ENCODE measurements around the gene RFFL.
"Not testable (repeated sequence)": the region's sequence is repeated elsewhere in the genome, so short reads cannot be mapped to it uniquely, and the experiment has no call there.

The RFFL gene

GRCh38 chr17:35048685-35049379 lies 14.7 kb downstream of the RFFL start:
- no peak for DNase-seq (ENCODE audit: low read depth, low spot score)

- peak; percentile 34 for DNase-seq (ENCODE audit: low read depth, low spot score)
Measured at GRCh38 chr17:35046740-35047283, 16.7 kb downstream of the RFFL start.

- DNase-seq (ENCODE audit: low read depth, low spot score) = no peak
Measured at GRCh38 chr17:35046245-35046644, 17.3 kb downstream of the RFFL start.

- not testable (repeated sequence) for DNase-seq (ENCODE audit: low read depth, low spot score)
Measured at GRCh38 chr17:35045458-35045979, 18.0 kb downstream of the RFFL start.

- DNase-seq (ENCODE audit: low read depth, low spot score) = no peak
Measured at GRCh38 chr17:35044181-35044580, 19.3 kb downstream of the RFFL start.

GRCh38 chr17:35041390-35041789 lies 22.1 kb downstream of the RFFL start:
- DNase-seq (ENCODE audit: low read depth, low spot score) = no peak

GRCh38 chr17:35038453-35038852 lies 25.1 kb downstream of the RFFL start:
- no peak for DNase-seq (ENCODE audit: low read depth, low spot score)

GRCh38 chr17:35030780-35031179 lies 32.7 kb downstream of the RFFL start:
- DNase-seq (ENCODE audit: low read depth, low spot score) = no peak

- no peak for DNase-seq (ENCODE audit: low read depth, low spot score)
Measured at GRCh38 chr17:35028531-35029262, 34.8 kb downstream of the RFFL start.

- not testable (repeated sequence) for DNase-seq (ENCODE audit: low read depth, low spot score)
Measured at GRCh38 chr17:35028097-35028496, 35.4 kb downstream of the RFFL start.

- no peak for DNase-seq (ENCODE audit: low read depth, low spot score)
Measured at GRCh38 chr17:35025541-35025940, 38.0 kb downstream of the RFFL start.

- no peak for DNase-seq (ENCODE audit: low read depth, low spot score)
Measured at GRCh38 chr17:35023538-35023937, 40.0 kb downstream of the RFFL start.

- peak; percentile 25 for DNase-seq (ENCODE audit: low read depth, low spot score)
Measured at GRCh38 chr17:35022536-35023063, 40.9 kb downstream of the RFFL start.

GRCh38 chr17:35021520-35022380 lies 41.8 kb downstream of the RFFL start:
- DNase-seq (ENCODE audit: low read depth, low spot score) = no peak

- DNase-seq (ENCODE audit: low read depth, low spot score) = no peak
Measured at GRCh38 chr17:35019386-35020179, 43.9 kb downstream of the RFFL start.

- no peak for DNase-seq (ENCODE audit: low read depth, low spot score)
Measured at GRCh38 chr17:35018814-35019213, 44.7 kb downstream of the RFFL start.

GRCh38 chr17:35017021-35017420 lies 46.5 kb downstream of the RFFL start:
- no peak for DNase-seq (ENCODE audit: low read depth, low spot score)

GRCh38 chr17:35016369-35016768 lies 47.1 kb downstream of the RFFL start:
- DNase-seq (ENCODE audit: low read depth, low spot score) = no peak

GRCh38 chr17:35011671-35012216 lies 51.8 kb downstream of the RFFL start:
- no peak for DNase-seq (ENCODE audit: low read depth, low spot score)

- no peak for DNase-seq (ENCODE audit: low read depth, low spot score)
Measured at GRCh38 chr17:35010093-35010492, 53.4 kb downstream of the RFFL start.
